ENCODE data around the gene ITGA11. TPM values are rescaled to one million over a fixed set of nuclear protein-coding genes. Genes with fewer than 3 reads are reported as not detected.

The ITGA11 gene
- total RNA-seq, 3 donors from 2014 or later (not counting 1 experiment from before 2014, with no cell fraction given): not detected

- Mint-ChIP-seq H3K9me3 (peaks cover 0 to 2% of the 10 kb centered on the region in 2 donors), H3K27ac (no peak overlapping the region), H3K4me3 (no peak overlapping the region), H3K27me3 (ENCODE audit: low read depth in 2 of 2) (no peaks in the 10 kb centered on the region), H3K36me3 (no peaks in the 10 kb centered on the region), H3K4me1 (no peaks in the 10 kb centered on the region)
- no peaks in the 10 kb centered on the region for H3K36me3 ChIP-seq (ENCODE audit: control insufficient read depth, insufficient read depth, low read length)
- H3K9me3 ChIP-seq (ENCODE audit: control insufficient read depth, insufficient read depth, low read length): no peaks in the 10 kb centered on the region
- no peaks in the 10 kb centered on the region for H3K4me1 ChIP-seq (ENCODE audit: control insufficient read depth, insufficient read depth, low read length)
- H3K4me3 ChIP-seq (ENCODE audit: low read length): no peak overlapping the region
- intact Hi-C loops (cut with micrococcal nuclease): no loop called here
- ATAC-seq: peak in 1 of 3 donors; percentile 22
- H3K27ac ChIP-seq (ENCODE audit: low read length): no peak overlapping the region
- DNase-seq: peak in 1 of 2 donors; percentile 7
- 74% methylated on average over 8 of the region's 8 CpGs for WGBS (ENCODE audit: insufficient coverage)
- no peaks in the 10 kb centered on the region for H3K27me3 ChIP-seq (ENCODE audit: control insufficient read depth, insufficient read depth, low read length)
- no peak for TF ChIP-seq CTCF (IDR thresholded peaks at IDR 0.05)
These were observed 28.6 kb downstream of the ITGA11 start for GRCh38 chr15:68403161-68403941.

GRCh38 chr15:68402432-68403160 lies 29.4 kb downstream of the ITGA11 start:
- no peak for TF ChIP-seq CTCF (IDR thresholded peaks at IDR 0.05)
- no peak overlapping the region for H3K27ac Mint-ChIP-seq
- H3K27me3 Mint-ChIP-seq (ENCODE audit: low read depth in 2 of 2): no peaks in the 10 kb centered on the region
- DNase-seq (peak in 1 of 2 donors; percentile 12), ATAC-seq (peak; percentile 5 to 35 (median 24))
- intact Hi-C loops (cut with micrococcal nuclease): no loop called here
- Histone ChIP-seq H3K4me3 (ENCODE audit: low read length) (no peak overlapping the region), H3K9me3 (ENCODE audit: control insufficient read depth, insufficient read depth, low read length) (no peaks in the 10 kb centered on the region), H3K27ac (ENCODE audit: low read length) (no peak overlapping the region), H3K27me3 (ENCODE audit: control insufficient read depth, insufficient read depth, low read length) (no peaks in the 10 kb centered on the region), H3K4me1 (ENCODE audit: control insufficient read depth, insufficient read depth, low read length) (no peaks in the 10 kb centered on the region), H3K36me3 (ENCODE audit: control insufficient read depth, insufficient read depth, low read length) (no peaks in the 10 kb centered on the region)
- no peaks in the 10 kb centered on the region for H3K36me3 Mint-ChIP-seq
- H3K9me3 Mint-ChIP-seq: peaks cover 0 to 2% of the 10 kb centered on the region in 2 donors
- WGBS (ENCODE audit: insufficient coverage): 92% methylated on average over 9 of the region's 9 CpGs
- no peak overlapping the region for H3K4me3 Mint-ChIP-seq
- no peaks in the 10 kb centered on the region for H3K4me1 Mint-ChIP-seq

DNA sequence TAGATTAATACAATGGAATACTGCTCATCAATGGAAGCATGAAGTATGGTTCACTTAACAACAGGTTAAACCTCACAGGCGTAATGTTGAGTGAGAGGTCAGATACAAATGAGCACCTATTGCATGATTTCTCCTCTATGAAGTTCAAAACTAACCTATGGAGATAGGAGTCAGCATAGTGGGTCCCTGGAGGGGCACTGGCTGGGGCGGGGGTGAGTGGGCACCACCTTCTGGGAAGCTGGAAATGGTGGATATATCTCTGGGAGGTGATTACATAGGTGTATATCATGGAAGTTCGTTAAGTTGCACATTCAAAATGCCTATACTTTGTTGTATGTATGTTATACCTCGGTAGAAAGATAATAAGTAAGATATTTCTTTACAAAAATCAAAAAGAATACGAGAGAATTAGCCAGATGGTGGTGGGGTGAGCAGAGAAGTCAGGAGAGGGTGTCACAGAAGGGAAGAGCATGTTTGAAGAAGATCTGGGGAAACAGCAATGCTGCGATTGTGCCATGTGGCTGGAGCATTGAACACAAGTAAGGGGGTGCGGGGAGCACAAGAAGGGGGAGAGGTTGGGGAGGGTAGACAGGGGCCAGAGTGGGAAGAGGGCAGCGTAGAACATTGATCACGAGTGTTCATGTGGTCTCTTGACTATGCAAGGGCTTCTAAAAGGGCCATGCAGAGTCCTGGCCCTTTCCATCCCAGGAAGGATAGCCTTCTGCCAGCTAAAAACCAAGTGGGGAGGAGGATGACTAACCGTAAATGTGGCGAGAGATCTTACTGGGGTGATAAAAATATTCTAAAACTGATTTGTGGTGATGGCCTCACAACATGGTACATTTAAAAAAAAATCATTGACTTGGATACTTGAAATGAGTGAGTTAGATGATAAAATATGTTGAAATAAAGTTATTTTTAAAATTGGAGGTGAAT lies 30.2 kb downstream of the ITGA11 start:
- Mint-ChIP-seq H3K36me3 (no peaks in the 10 kb centered on the region), H3K9me3 (peaks cover 0 to 2% of the 10 kb centered on the region in 2 donors), H3K27ac (no peak overlapping the region), H3K4me1 (no peaks in the 10 kb centered on the region), H3K4me3 (no peak overlapping the region), H3K27me3 (ENCODE audit: low read depth in 2 of 2) (no peaks in the 10 kb centered on the region)
- 90% methylated on average over 11 of the region's 11 CpGs for WGBS (ENCODE audit: insufficient coverage)
- DNase-seq (peak in 1 of 2 donors; percentile 6), ATAC-seq (peak in 1 of 3 donors; percentile 21)
- H3K36me3 ChIP-seq (ENCODE audit: control insufficient read depth, insufficient read depth, low read length): no peaks in the 10 kb centered on the region
- no peak overlapping the region for H3K4me3 ChIP-seq (ENCODE audit: low read length)
- no peaks in the 10 kb centered on the region for H3K4me1 ChIP-seq (ENCODE audit: control insufficient read depth, insufficient read depth, low read length)
- H3K27me3 ChIP-seq (ENCODE audit: control insufficient read depth, insufficient read depth, low read length): no peaks in the 10 kb centered on the region
- H3K27ac ChIP-seq (ENCODE audit: low read length): no peak overlapping the region
- intact Hi-C loops (cut with micrococcal nuclease): no loop called here
- TF ChIP-seq CTCF (IDR thresholded peaks at IDR 0.05): no peak
- no peaks in the 10 kb centered on the region for H3K9me3 ChIP-seq (ENCODE audit: control insufficient read depth, insufficient read depth, low read length)

Measured in natural killer cell (primary cell).